Ovary (tissue), 3 donors: Measurements from ENCODE around the gene PCBP4.

Experiments
- POLR2A ChIP-seq: fragments of 450-650 bp; IDR thresholded peaks from one replicate; pipeline ENCODE4 v1.6.1; 2017; ENCODE audit warnings: antibody characterized with exemption, mild to moderate bottlenecking, moderate library complexity
- TF ChIP-seq, protein P1 (sequence below), 3 donors: fragments of 450-650 bp in 2 of 3; fragments of 200-600 bp in 1 of 3; IDR thresholded peaks; one replicate each; pipeline versions ENCODE4 v1.5.1 to v1.8.0; 2016 to 2022; ENCODE audit warnings: antibody characterized with exemption in 3 of 3, mild to moderate bottlenecking in 1 of 3
- donor health status: DM: no; HTN: no; CAD: no.

DNA sequence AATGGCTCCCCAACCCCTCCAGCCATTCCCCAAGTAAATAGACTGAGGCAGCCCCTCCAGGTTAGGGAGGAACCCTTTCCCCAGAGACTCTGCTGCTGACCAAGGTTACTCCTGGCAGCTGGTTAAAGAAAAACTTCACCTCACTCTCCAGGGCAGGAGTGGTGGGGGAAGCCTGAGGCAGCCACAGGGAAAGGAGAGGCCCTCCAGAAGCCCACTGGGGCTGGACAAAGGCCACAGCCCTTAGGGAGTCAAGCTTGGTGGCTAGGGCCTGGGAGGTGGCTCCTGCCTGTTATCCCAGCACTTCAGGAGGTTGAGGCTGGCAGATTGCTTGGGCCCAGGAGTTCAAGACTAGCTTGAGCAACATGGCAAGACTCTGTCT, 17.0 kb upstream of the PCBP4 start:
- TF ChIP-seq, protein P1, sequence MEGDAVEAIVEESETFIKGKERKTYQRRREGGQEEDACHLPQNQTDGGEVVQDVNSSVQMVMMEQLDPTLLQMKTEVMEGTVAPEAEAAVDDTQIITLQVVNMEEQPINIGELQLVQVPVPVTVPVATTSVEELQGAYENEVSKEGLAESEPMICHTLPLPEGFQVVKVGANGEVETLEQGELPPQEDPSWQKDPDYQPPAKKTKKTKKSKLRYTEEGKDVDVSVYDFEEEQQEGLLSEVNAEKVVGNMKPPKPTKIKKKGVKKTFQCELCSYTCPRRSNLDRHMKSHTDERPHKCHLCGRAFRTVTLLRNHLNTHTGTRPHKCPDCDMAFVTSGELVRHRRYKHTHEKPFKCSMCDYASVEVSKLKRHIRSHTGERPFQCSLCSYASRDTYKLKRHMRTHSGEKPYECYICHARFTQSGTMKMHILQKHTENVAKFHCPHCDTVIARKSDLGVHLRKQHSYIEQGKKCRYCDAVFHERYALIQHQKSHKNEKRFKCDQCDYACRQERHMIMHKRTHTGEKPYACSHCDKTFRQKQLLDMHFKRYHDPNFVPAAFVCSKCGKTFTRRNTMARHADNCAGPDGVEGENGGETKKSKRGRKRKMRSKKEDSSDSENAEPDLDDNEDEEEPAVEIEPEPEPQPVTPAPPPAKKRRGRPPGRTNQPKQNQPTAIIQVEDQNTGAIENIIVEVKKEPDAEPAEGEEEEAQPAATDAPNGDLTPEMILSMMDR (IDR thresholded peaks at IDR 0.05): no peak
- TF ChIP-seq POLR2A: no peak
